ENCODE results near the gene PPCDC.
A peak's percentile ranks its signal among the peaks of the same experiment; 100 is the strongest.

Gene PPCDC

GRCh38 chr15:75025107-75025506, 1.7 kb downstream of the PPCDC start:
- H3K4me1 Mint-ChIP-seq, result peaks cover 12% of the 10 kb centered on the region
- H3K27ac Mint-ChIP-seq, result no peak overlapping the region
- H3K4me3 Mint-ChIP-seq, result peak overlapping the region; percentile 46
- peaks cover 2% of the 10 kb centered on the region for H3K36me3 Mint-ChIP-seq
- DNase-seq (ENCODE audit: low spot score in 2 of 2) (no peak), ATAC-seq (ENCODE audit: low read depth) (no peak)
- peaks cover 3% of the 10 kb centered on the region for H3K27me3 Mint-ChIP-seq
- H3K9me3 Mint-ChIP-seq, result no peaks in the 10 kb centered on the region

DNA sequence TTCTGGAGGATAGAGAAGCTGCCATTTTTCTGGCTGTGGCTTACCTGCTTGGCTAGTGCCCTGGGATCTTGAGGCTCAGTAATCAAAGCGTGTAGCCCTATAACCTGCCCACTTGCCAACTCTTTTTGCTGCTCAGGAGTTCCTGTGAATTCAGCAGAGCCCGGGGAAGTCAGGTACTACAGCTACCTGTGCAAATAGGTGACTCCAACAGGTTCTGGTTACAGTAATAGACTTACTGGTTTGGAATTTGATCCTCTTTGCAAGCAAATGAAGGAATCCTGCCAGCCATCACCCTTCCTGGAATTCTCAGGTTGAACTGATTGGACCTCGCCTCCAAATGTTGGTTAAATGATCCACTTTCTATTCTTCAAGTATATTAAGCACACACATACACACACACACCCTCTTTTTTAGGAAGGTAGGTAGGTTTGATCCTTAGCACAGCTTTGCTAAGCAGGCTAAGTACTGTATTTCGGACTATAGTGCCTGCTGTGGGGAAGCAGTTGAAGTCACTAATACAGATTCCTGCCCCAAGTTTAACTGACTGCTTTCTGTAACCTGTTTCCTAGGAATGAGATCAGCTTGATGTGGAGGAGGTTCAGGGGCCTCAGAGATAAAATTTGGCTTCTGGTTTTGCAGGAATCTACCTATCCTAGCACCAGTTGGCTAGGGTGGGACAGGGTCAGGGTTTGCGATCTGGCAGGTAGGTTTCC, 2.3 kb downstream of the PPCDC start:
- peak overlapping the region; percentile 46 for H3K4me3 Mint-ChIP-seq

DNA sequence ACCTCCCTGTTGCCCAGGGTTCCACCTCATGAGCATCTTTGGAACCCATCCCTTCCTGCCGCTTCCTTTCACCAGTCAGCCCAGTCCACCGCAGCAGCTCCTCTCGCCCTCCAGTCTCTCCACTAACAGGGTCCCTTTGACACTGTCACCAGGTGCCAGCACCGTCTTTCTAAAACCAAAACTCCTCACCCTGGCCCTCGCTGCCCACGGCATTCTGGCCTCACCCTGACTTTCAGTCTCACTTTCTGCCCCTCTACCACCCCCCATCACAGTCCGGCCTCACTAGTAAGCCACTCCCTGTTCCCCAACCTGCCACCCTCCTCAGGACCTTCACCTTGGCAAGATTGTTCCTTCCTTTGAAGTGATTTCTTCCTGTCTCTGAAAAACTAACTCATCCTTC, 4.2 kb downstream of the PPCDC start:
- Mint-ChIP-seq H3K27me3 (no peaks in the 10 kb centered on the region), H3K4me1 (peaks cover 16% of the 10 kb centered on the region), H3K9me3 (no peaks in the 10 kb centered on the region), H3K36me3 (peaks cover 2% of the 10 kb centered on the region), H3K27ac (no peak overlapping the region), H3K4me3 (no peak overlapping the region)
- DNase-seq (ENCODE audit: low spot score in 2 of 2), result no peak
- no peak for ATAC-seq (ENCODE audit: low read depth)

More for the DNA sequence above, 2.3 kb downstream of the PPCDC start:
- no peak for DNase-seq (ENCODE audit: low spot score in 2 of 2)
- Mint-ChIP-seq H3K9me3 (no peaks in the 10 kb centered on the region), H3K27me3 (peaks cover 3% of the 10 kb centered on the region), H3K27ac (no peak overlapping the region), H3K36me3 (peaks cover 2% of the 10 kb centered on the region), H3K4me1 (peaks cover 12% of the 10 kb centered on the region)
- no peak for ATAC-seq (ENCODE audit: low read depth)

DNA sequence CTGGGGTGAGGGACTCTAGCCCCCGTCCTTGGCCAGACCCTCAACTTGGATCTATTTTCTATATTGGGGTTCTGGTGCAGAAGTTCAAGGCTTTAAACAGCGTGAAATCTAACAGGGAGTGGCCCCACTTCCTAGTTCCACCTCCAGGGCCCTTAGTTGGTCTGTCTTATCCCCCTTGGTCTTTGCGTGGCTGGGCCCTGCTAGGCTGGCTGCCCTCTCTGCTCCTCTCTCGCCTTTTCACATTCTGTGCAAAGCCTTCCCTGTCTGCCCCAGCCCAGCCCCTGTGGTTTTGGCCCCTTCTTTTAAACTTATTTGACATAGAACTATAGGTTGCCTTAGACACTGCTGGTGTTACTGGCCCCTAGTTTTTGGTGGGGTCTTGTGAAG, 5.6 kb downstream of the PPCDC start:
- no peak overlapping the region for H3K27ac Mint-ChIP-seq
- DNase-seq (ENCODE audit: low spot score in 2 of 2), result no peak
- no peaks in the 10 kb centered on the region for H3K27me3 Mint-ChIP-seq
- no peak overlapping the region for H3K4me3 Mint-ChIP-seq
- ATAC-seq (ENCODE audit: low read depth), result peak; percentile 23
- H3K36me3 Mint-ChIP-seq, result no peaks in the 10 kb centered on the region
- no peaks in the 10 kb centered on the region for H3K9me3 Mint-ChIP-seq
- peaks cover 13% of the 10 kb centered on the region for H3K4me1 Mint-ChIP-seq

- H3K9me3 Mint-ChIP-seq, result no peaks in the 10 kb centered on the region
- no peaks in the 10 kb centered on the region for H3K27me3 Mint-ChIP-seq
- peak; percentile 97 for ATAC-seq (ENCODE audit: low read depth)
- H3K27ac Mint-ChIP-seq, result no peak overlapping the region
- peak; percentile 91 for DNase-seq (ENCODE audit: low spot score in 2 of 2)
- H3K4me3 Mint-ChIP-seq, result no peak overlapping the region
- peaks cover 10% of the 10 kb centered on the region for H3K4me1 Mint-ChIP-seq
- no peaks in the 10 kb centered on the region for H3K36me3 Mint-ChIP-seq
Measured at GRCh38 chr15:75029378-75030022, 6.1 kb downstream of the PPCDC start.

DNA sequence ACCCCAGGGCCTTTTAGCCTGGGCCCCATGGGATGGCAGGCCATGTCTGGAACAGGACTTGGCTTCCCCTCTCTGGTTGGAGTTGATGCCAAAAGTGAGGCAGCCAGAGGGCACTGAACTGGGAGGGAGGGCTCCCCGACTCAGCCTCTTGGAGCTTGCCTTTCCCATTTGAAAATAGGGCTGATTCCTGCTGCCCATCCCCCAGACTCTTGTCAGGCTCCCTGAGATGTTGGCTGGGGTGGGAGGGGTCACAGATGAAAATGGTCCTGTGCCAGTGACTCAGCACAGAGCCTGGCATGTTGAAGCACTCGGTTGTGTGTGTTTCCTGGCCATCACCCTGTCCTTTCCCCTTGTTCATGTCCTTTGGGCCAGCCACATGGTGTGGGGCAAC, 6.6 kb downstream of the PPCDC start:
- H3K36me3 Mint-ChIP-seq, result no peaks in the 10 kb centered on the region
- no peak overlapping the region for H3K27ac Mint-ChIP-seq
- H3K9me3 Mint-ChIP-seq, result no peaks in the 10 kb centered on the region
- no peak for ATAC-seq (ENCODE audit: low read depth)
- H3K4me3 Mint-ChIP-seq, result no peak overlapping the region
- H3K27me3 Mint-ChIP-seq, result no peaks in the 10 kb centered on the region
- H3K4me1 Mint-ChIP-seq, result peaks cover 10% of the 10 kb centered on the region
- DNase-seq (ENCODE audit: low spot score in 2 of 2), result no peak

- DNase-seq (ENCODE audit: low spot score in 2 of 2), result no peak
- H3K4me3 Mint-ChIP-seq, result no peak overlapping the region
- H3K36me3 Mint-ChIP-seq, result no peaks in the 10 kb centered on the region
- H3K27me3 Mint-ChIP-seq, result no peaks in the 10 kb centered on the region
- no peak for ATAC-seq (ENCODE audit: low read depth)
- H3K4me1 Mint-ChIP-seq, result peaks cover 10% of the 10 kb centered on the region
- H3K9me3 Mint-ChIP-seq, result no peaks in the 10 kb centered on the region
- no peak overlapping the region for H3K27ac Mint-ChIP-seq
Measured at GRCh38 chr15:75030424-75030823, 7.0 kb downstream of the PPCDC start.

DNA sequence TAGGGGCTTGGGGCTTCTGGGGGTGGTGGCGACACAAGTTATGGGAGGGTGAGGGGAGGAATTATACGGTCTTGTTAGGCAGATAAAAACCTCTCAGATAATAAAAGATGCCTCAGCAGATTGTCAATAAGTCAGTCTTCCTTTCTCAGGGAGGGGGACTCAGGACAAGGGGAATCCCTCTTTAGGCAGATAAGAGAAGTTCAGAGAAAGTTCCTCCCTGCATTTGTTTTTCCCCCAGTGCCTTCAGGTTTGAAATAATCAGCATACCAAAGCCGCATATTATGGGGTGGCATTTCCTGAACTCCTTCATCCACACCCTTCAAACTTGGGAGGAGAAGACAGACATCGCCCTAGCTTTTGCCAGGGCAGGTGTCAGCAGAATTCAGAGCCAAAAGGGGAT, 8.5 kb downstream of the PPCDC start:
- H3K4me3 Mint-ChIP-seq, result no peak overlapping the region
- H3K4me1 Mint-ChIP-seq, result peaks cover 8% of the 10 kb centered on the region
- H3K36me3 Mint-ChIP-seq, result peaks cover 2% of the 10 kb centered on the region
- DNase-seq (ENCODE audit: low spot score in 2 of 2), result no peak
- ATAC-seq (ENCODE audit: low read depth), result peak; percentile 10
- no peaks in the 10 kb centered on the region for H3K9me3 Mint-ChIP-seq
- H3K27me3 Mint-ChIP-seq, result no peaks in the 10 kb centered on the region
- H3K27ac Mint-ChIP-seq, result no peak overlapping the region

DNA sequence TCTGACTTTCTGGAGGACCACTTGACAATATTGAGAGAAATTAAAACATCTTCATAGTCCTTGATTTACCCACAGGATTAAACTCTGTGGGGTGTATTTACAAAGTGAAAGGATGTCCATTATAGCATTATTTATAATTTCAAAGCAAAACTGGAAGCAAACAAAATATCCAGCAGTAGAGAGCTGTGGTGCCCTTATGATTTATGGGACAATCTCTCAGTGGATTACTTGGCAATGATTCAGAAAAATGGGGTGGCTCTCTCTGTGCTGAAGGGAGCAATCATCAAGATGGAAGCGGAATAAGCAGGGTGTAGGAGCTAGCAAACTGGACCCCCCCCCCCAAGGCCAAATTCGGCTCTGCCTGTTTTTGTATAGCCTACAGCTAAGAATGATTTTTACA, 9.0 kb downstream of the PPCDC start:
- Mint-ChIP-seq H3K36me3 (peaks cover 2% of the 10 kb centered on the region), H3K4me3 (no peak overlapping the region), H3K4me1 (peaks cover 8% of the 10 kb centered on the region), H3K9me3 (no peaks in the 10 kb centered on the region), H3K27ac (no peak overlapping the region), H3K27me3 (no peaks in the 10 kb centered on the region)
- ATAC-seq (ENCODE audit: low read depth), result no peak
- no peak for DNase-seq (ENCODE audit: low spot score in 2 of 2)

- Mint-ChIP-seq H3K4me1 (peaks cover 8% of the 10 kb centered on the region), H3K27ac (no peak overlapping the region), H3K27me3 (no peaks in the 10 kb centered on the region), H3K4me3 (no peak overlapping the region), H3K9me3 (no peaks in the 10 kb centered on the region), H3K36me3 (peaks cover 2% of the 10 kb centered on the region)
- ATAC-seq (ENCODE audit: low read depth), result no peak
- no peak for DNase-seq (ENCODE audit: low spot score in 2 of 2)
Measured at GRCh38 chr15:75033809-75034208, 10.4 kb downstream of the PPCDC start.

- H3K27me3 Mint-ChIP-seq, result no peaks in the 10 kb centered on the region
- no peak overlapping the region for H3K4me3 Mint-ChIP-seq
Measured at GRCh38 chr15:75034615-75035014, 11.2 kb downstream of the PPCDC start.

DNA sequence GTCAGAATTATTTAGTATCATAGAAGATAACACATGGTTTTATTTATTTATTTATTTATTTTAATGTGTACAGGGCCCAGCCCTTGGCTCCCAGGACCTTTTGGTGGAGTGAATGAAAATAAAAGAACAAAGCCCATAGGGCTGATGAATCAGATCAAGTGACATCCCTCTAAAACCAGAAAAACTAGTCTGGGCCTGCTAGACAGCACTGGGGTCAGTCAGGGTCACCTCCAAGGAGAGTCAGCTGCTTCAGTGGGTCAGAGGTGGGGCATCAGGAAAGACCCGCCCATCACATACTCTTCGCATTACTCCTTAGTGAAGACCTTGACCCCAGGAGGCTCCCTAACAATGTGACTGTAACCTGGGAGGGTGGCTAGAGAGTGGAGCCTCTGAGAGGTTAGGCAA, 12.8 kb downstream of the PPCDC start:
- DNase-seq (ENCODE audit: low spot score in 2 of 2) (no peak), ATAC-seq (ENCODE audit: low read depth) (no peak)
- peaks cover 4% of the 10 kb centered on the region for H3K4me1 Mint-ChIP-seq
- no peak overlapping the region for H3K4me3 Mint-ChIP-seq
- no peak overlapping the region for H3K27ac Mint-ChIP-seq
- H3K36me3 Mint-ChIP-seq, result peaks cover 2% of the 10 kb centered on the region
- H3K9me3 Mint-ChIP-seq, result no peaks in the 10 kb centered on the region
- no peaks in the 10 kb centered on the region for H3K27me3 Mint-ChIP-seq

More at GRCh38 chr15:75034615-75035014, 11.2 kb downstream of the PPCDC start:
- Mint-ChIP-seq H3K4me1 (peaks cover 4% of the 10 kb centered on the region), H3K9me3 (no peaks in the 10 kb centered on the region), H3K27ac (no peak overlapping the region), H3K36me3 (peaks cover 2% of the 10 kb centered on the region)
- no peak for ATAC-seq (ENCODE audit: low read depth)
- no peak for DNase-seq (ENCODE audit: low spot score in 2 of 2)

DNA sequence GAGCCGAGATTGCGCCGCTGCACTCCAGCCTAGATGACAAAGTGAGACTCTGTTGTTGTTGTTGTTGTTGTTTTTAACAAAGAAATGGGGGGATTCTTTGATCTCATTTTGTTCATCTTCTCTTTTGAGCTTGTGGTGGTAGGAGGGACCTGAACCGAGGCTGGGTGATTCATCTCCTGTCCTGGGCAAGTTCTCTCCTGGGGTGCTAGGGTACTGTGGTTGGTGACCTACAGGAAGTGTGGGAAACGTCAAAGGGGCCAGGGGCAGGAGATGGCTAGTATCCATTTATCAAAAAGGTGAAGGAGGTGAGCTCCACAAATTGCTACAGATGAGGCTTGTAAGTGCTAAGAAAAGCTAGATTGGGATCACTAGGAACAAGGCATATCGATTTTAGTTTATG, 14.3 kb downstream of the PPCDC start:
- DNase-seq (ENCODE audit: low spot score in 2 of 2), result no peak
- Mint-ChIP-seq H3K4me3 (no peak overlapping the region), H3K4me1 (peaks cover under 1% of the 10 kb centered on the region), H3K9me3 (no peaks in the 10 kb centered on the region), H3K27ac (no peak overlapping the region), H3K36me3 (peaks cover 2% of the 10 kb centered on the region), H3K27me3 (no peaks in the 10 kb centered on the region)
- ATAC-seq (ENCODE audit: low read depth), result no peak

DNA sequence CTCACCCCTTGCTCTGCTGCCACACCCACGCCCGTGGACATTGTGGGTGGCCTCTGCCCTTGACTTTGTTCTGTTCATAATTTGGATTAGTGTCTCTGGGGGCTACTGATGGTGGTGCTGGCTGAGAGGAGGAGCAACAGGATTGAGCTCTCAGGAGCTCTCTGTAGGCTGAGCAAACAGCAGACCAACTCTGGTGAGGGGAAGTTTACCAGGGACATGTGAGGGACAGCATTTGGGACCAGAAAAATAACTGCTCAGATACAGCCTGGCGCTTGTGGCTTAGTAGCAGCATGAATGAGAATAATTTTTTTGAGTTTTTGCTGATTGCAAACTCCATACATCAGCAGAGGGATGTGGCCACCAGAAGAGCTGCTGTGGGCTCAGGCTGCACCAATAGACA, 14.8 kb downstream of the PPCDC start:
- no peak overlapping the region for H3K27ac Mint-ChIP-seq
- DNase-seq (ENCODE audit: low spot score in 2 of 2) (no peak), ATAC-seq (ENCODE audit: low read depth) (no peak)
- H3K4me3 Mint-ChIP-seq, result no peak overlapping the region
- no peaks in the 10 kb centered on the region for H3K9me3 Mint-ChIP-seq
- peaks cover 2% of the 10 kb centered on the region for H3K36me3 Mint-ChIP-seq
- peaks cover 6% of the 10 kb centered on the region for H3K4me1 Mint-ChIP-seq
- H3K27me3 Mint-ChIP-seq, result no peaks in the 10 kb centered on the region
